ENCODE measurements around the gene UAP1L1.

DNA sequence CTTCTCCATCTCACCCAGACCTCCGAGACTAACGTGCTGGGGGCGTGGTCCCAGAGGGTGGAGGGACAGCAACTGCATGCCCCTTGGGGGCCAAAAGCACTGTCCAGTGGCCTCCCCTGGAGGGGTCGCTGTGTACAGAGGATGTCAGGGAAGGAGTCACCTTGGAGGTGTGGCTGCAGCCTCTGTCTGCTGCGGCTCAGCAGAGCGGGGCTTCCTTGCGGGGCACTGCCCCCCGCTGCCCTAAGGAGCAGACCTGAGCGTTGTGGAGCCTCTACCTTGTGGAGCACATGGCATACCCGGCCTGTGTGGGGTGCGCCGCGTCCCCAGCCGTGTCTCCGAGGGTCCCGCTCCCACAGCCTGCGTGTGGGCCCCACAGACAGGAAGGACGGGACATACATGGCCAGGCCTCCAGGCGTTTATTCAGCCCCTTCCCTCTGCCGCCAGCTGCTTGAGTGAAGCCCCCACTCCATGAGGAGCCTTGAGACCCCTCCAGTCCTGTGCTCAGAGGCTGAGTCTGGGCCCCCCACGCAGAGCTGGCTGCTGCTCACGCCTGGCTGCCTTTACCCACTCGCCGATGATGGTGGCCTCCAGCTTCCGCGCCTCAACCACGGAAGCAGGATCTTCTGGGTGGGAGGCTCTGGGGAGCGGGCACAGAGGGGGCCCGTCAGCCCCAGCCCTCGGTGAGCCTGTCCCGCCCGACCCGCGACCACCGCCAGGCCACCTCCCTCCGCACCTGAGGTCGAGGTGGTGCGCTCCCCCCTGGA is 33.0 kb downstream of the UAP1L1 start:
- TF ChIP-seq POLR2A (IDR thresholded peaks at IDR 0.05), result no peak
- TF ChIP-seq, protein P1, sequence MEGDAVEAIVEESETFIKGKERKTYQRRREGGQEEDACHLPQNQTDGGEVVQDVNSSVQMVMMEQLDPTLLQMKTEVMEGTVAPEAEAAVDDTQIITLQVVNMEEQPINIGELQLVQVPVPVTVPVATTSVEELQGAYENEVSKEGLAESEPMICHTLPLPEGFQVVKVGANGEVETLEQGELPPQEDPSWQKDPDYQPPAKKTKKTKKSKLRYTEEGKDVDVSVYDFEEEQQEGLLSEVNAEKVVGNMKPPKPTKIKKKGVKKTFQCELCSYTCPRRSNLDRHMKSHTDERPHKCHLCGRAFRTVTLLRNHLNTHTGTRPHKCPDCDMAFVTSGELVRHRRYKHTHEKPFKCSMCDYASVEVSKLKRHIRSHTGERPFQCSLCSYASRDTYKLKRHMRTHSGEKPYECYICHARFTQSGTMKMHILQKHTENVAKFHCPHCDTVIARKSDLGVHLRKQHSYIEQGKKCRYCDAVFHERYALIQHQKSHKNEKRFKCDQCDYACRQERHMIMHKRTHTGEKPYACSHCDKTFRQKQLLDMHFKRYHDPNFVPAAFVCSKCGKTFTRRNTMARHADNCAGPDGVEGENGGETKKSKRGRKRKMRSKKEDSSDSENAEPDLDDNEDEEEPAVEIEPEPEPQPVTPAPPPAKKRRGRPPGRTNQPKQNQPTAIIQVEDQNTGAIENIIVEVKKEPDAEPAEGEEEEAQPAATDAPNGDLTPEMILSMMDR (IDR thresholded peaks at IDR 0.05), result no peak
